A549 treated with CORT108297 at 1 μM for 4 hours (cell line): ENCODE data around the gene TSPY1. TPM values are rescaled to one million over a fixed set of nuclear protein-coding genes. Genes with fewer than 3 reads are reported as not detected.

Experiments
- total RNA-seq: library from RNA; stranded (reverse); fragments of 200-300 nt; extraction: Qiagen RNA extraction; gene quantifications from 5 replicates; pipeline ENCODE4 v1.2.3, GENCODE V29; 2022

The TSPY1 gene, protein sequence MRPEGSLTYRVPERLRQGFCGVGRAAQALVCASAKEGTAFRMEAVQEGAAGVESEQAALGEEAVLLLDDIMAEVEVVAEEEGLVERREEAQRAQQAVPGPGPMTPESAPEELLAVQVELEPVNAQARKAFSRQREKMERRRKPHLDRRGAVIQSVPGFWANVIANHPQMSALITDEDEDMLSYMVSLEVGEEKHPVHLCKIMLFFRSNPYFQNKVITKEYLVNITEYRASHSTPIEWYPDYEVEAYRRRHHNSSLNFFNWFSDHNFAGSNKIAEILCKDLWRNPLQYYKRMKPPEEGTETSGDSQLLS
- not detected in 5 replicates for total RNA-seq

DNA sequence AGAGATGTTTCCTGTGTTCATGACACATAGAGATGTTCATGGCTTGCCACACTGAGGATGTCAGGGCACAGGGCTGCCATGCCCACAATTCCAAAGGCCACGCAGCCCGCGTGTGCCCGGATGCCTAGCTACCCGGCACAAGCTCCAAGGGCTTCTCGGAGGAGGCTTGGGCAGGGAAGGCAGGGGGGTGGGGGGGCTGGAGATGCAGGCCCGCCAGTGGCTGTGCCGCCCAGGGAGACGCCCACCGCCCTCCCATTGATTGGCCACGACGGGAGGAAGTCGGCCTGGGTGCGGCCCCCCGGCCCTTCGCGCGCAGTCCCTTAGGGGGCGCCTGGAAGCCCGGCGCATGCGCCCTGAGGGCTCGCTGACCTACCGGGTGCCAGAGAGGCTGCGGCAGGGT, at the start of gene TSPY1:
Gene TSPY1 (plus strand): TSS at position 301 of the 400 bp plus-strand sequence. CDS start 46 bp downstream, at position 347.

DNA sequence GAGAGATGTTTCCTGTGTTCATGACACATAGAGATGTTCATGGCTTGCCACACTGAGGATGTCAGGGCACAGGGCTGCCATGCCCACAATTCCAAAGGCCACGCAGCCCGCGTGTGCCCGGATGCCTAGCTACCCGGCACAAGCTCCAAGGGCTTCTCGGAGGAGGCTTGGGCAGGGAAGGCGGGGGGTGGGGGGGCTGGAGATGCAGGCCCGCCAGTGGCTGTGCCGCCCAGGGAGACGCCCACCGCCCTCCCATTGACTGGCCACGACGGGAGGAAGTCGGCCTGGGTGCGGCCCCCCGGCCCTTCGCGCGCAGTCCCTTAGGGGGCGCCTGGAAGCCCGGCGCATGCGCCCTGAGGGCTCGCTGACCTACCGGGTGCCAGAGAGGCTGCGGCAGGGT, 20.2 kb downstream of the TSPY1 start, which contains the start of gene TSPY9:
Gene TSPY9 (plus strand): TSS at position 301 of the 400 bp plus-strand sequence. CDS start 46 bp downstream, at position 347.

Other genes starting within 250 kb of the TSPY1 start
- gene TSPY4, start 129.5 kb upstream of the TSPY1 start, total RNA-seq: not detected in 5 replicates
- gene TSPY8, start 109.2 kb upstream of the TSPY1 start, total RNA-seq: not detected in 5 replicates
- gene TSPY3, start 68.5 kb upstream of the TSPY1 start, total RNA-seq: not detected in 5 replicates
- gene TSPY9, start 20.3 kb downstream of the TSPY1 start, total RNA-seq: not detected in 5 replicates
- gene TSPY10, start 60.9 kb downstream of the TSPY1 start, total RNA-seq: not detected in 5 replicates